ENCODE measurements around the gene SNAPC4. TPM values are rescaled to one million over a fixed set of nuclear protein-coding genes. Genes with fewer than 3 reads are reported as not detected.

The SNAPC4 gene
- total and polyA plus RNA-seq, 2 of the 8 experiments (the other 6 are each of a cell fraction or from before 2014, with no cell fraction given): 6.9 to 18.1 TPM

- TF ChIP-seq CHD7 (IDR thresholded peaks at IDR 0.05; ENCODE audit: insufficient replicate concordance, low read length) (no peak), TEAD4 (IDR thresholded peaks at IDR 0.05; ENCODE audit: low read depth, low read length) (no peak)
Observed at GRCh38 chr9:136358016-136358415, 42.0 kb downstream of the SNAPC4 start (continued).
